NCI-H2171 treated with DMSO at 0.1 percent for 48 hours (cell line): ENCODE results near the gene KBTBD3.
A peak's percentile ranks its signal among the peaks of the same experiment; 100 is the strongest.
"Not testable (repeated sequence)": the region's sequence is repeated elsewhere in the genome, so short reads cannot be mapped to it uniquely, and the experiment has no call there.

Experiments used
- DNase-seq: peaks from one replicate; lab custom pipeline; 2025; lab: John Stamatoyannopoulos, UW

The KBTBD3 gene

GRCh38 chr11:106061249-106061784 lies 15.8 kb downstream of the KBTBD3 start:
- no peak for DNase-seq

GRCh38 chr11:106059617-106060016 lies 17.5 kb downstream of the KBTBD3 start:
- DNase-seq: no peak

DNA sequence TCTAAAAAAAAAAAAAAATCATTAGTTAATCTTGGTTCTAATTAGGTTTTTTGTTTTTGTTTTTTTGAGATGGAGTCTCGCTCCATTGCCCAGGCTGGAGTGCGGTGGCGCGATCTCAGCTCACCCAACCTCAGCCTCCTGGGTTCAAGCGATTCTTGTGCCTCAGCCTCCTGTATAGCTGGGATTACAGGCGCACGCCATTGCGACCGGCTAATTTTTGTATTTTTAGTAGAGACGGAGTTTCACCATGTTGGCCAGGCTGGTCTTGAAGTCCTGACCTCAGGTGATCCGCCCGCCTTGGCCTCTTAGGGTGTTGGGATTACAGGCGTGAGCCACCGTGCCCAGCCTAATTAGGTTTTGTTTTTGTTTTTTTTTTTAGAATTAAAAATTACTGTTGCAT lies 18.8 kb downstream of the KBTBD3 start:
- not testable (repeated sequence) for DNase-seq

- DNase-seq: no peak
Observed at GRCh38 chr11:106051103-106051502, 26.0 kb downstream of the KBTBD3 start.

DNA sequence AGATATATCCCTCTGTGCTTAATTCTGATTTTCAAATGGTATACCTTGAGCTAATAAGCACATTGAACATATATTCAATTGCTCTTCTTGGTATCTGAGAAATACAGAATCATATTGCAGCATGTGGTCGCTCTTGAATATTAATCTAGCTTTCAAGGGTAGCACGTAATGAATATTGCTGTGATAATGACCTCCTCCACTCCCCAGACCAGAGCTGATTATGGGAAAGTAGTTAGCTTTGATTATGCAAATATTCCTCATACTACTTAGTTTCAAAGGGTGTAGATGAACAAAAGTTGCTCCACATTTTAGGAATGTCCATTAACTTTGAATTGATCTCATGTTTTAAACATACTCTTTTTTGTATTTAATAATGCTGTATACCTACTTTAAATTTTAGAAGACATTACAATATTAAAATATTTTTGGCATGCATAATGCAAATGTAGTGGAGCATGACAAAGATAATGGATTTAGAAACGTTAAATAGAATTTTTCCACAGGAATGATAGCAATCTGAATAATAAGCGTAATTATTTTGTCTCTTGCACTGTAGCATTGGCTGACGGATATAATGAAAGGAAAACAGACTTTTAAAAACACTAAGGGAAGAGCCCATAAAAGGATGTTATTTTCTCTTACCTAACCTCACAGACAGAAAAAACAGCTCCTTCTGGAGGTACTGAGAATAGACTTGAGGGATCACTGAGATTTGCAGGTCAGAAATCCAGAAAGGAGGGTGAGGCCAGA lies 27.2 kb downstream of the KBTBD3 start:
- no peak for DNase-seq

DNA sequence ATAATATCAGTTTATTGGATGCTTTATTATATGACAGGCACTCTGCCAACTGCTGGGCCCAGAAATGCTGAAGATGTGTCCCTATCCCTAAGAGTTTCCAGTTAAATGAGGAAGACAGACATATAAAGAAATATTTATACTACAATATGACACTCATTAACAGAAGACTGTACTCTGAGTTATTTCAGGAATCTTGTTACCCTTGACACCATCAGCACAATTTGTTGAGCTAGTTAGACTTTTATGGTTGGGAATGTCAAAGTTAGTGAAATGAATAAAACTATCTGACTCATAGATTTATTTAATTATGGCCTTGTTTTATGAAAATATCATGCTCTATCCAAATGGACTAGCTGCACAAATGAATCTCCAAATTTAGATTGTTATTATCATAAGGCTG lies 29.5 kb downstream of the KBTBD3 start:
- no peak for DNase-seq

DNA sequence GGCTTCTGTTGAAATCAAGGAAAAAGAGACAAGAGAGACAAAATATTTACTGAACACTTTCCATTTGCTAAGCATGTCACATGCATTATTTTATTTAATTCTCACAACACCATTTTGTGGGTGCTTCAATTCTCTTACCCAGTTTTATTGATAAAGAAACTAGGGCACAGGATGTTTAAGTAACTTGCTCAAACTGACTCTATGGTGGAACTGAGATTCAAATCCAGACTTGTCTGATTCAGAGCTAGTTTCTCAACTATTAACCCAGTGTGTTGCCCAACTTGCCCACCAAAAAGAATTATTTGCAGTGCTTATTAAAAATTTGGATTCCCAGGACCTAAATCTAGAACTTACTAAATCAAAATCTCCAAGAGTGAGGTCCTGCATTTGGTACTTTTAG lies 33.6 kb downstream of the KBTBD3 start:
- no peak for DNase-seq

- DNase-seq: no peak
Observed at GRCh38 chr11:106032861-106033260, 44.3 kb downstream of the KBTBD3 start.

GRCh38 chr11:106031936-106032335 lies 45.2 kb downstream of the KBTBD3 start:
- no peak for DNase-seq

DNA sequence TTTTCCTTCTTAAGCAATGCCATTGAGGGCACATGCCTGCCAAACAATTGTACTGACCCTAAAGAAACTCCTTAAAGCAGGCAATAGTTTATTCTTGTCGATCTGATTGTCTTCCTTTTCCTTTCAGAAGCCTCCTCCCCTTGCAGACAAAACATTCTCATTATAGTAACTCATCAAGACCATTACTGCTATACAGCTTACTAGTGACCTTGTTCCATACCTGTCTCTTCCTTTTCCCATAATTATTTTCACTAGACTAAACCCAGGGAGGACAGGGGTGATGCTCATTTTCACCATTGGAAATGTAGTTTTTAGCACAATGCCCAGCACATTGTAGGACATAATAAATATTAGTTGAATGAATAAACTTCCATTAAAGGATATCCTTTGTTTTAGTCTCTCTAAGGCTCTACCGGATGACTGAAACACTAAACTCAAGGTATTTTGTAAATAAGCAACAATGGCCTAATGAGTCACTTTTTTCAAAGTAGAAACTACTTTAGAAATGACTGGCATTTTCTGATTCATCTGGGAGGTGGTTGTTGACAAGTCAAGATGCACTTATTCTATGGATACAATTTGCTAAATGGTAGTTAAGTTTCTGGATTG lies 45.8 kb downstream of the KBTBD3 start:
- no peak for DNase-seq

DNA sequence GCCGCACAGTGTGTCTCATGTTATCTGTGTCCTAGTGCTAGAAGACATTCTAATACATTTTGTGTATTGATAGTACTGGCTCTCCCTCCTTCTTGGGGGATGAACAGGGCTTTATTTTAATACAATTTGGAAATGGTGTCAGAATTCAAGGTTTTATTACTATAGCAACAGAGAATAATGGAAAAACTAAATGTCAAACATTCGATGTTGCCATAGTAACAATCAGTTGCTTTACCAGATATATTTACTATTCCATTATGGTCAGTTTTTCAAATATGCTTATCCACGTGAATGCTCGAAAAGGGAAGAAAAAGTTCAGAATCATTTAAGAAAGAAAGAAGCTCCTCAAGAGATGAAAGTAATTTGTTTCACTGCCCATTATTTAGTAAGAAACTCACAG lies 46.5 kb downstream of the KBTBD3 start:
- no peak for DNase-seq

GRCh38 chr11:106022795-106023275 lies 54.3 kb downstream of the KBTBD3 start:
- no peak for DNase-seq

DNA sequence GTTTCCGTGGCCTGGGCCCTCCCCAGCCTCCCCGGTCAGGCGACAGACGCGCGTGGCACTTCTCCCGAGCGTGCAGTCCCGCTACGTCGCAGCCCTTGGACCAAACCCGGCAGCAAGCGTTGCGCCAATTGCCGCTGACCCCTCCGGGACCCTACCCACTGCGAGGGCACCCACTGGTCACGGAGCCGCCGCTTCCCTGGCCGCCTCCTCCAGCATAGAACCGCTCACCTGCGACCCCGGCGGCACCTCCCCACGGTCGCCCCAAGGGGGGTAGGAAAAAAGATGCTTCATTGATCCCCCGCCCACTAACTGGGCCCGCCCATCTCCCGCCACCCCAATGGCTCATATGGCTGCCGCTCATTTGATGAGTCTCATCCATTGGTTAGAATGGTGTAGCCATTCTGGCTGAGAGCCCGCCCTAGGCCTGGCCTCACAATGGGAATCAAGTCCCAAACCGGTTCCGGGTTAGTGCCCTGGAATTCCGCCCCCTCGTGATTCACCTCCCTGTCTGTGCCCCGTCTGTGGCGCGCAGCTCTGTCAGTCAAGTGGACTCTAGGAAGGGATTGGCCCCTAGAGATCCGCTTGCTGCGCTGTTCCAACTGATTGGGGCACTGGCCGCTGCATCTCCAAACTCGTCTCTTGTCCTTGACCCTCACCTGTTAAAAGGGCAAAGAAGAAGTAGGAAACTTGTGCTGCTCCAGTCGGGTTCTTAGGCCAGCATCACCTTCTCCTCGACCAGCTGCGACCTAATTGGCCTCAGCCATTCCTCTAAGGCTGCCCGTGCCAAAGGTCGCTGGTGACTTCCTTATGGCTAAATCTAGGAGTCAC lies 55.0 kb downstream of the KBTBD3 start, which contains the start of gene MSANTD4:
TSS of gene MSANTD4 (minus strand) at position 274 of the 828 bp plus-strand sequence. CDS start 11,323 bp downstream, outside the sequence.
- DNase-seq: peak; percentile 94

DNA sequence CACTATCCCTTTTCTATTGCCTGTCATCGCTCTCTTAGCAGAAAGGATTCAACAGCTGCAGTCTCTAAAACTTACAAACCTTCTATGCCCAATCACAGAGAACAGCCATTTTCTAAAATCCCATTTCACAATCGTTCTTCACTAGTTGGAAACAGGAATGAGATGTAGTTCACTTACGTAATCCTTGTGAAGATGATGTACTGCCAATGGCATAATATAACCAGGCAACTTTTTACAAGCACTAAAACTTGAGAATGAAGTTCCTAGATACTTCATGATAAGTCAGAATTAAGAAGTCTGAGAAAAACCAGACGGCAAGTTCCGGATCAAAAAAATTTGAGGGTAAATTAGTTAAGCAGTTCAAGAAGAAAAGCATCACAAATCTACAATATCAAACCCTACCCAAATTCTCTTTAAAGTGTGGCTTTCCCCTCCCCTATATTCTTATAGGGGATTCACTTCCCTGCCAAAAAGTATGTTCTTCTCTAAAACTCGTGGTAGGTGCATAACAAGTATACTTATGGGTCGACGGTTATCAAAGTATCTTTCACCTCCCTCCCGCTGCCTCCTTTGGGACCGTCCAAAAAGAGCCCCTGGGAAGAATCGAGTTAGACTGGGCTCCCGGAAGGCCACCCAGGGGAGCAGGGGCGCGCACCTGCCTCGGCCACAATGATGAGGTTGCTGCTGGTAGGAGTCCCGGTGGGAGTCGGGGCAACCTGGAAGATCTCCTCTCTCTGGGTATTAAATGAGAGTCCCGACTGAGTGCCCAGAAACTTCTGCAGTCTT lies 55.8 kb downstream of the KBTBD3 start:
- DNase-seq: no peak

DNA sequence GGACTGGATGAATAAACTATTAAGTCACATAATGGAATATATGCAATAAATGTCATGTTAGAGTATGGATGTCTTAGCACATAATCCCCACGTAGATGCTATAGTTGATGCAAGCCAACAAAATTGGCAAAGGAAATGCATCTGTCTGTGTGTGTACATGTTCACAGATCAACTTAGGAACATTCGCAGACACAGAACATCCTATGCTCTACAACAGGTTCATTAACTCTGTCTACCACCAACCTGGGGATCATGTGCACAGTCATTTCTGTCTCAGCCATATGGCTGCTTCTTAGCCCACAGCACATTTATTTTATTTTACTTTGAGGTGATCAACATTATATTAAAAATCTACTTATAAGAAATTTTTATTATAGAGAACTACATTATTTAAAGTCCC lies 60.1 kb downstream of the KBTBD3 start:
- DNase-seq: peak; percentile 49

- no peak for DNase-seq
Observed at GRCh38 chr11:106015066-106015465, 62.1 kb downstream of the KBTBD3 start.

GRCh38 chr11:106014620-106015019 lies 62.5 kb downstream of the KBTBD3 start:
- no peak for DNase-seq

- DNase-seq: no peak
Observed at GRCh38 chr11:106014035-106014434, 63.1 kb downstream of the KBTBD3 start.

GRCh38 chr11:106012744-106013143 lies 64.4 kb downstream of the KBTBD3 start:
- DNase-seq: peak; percentile 33

DNA sequence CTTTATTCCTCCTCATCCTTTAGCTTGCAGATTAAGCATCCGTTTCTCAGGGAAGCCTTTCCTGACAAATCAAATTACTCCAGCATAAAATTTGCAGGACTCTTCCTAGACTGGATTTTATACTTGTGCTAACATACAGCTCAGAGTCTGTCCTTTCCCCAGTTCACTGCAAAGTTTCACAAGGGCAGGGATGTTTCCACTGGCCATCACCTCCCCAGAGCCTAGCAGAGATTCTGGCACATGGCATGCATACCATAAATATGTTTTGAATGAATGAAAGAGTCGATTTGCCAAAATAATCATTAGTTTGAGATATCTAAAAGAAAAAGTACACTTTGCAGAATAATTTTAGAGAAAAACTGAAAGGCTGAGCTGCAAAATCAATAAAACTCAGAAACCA lies 65.7 kb downstream of the KBTBD3 start:
- no peak for DNase-seq

DNA sequence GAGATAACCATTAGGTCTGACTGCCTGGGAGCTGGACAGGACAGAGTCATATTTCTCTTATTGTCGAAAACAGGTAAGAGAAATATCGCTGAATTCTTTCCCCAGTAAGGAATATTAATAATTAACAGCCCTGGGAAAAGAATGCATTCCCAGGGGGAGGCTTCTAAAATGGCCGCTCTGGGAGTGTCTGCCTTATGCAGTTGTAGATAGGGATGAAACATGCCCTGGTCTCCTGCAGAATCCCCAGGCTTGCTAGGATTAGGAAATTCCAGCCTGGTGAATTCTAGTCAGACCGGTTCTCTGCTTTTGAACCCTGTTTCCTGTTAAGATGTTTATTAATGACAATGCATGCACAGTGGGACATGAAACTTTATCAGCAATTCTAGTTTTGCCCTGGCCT lies 74.1 kb downstream of the KBTBD3 start:
- DNase-seq: not testable (repeated sequence)
